SK-N-SH treated with all-trans-retinoic acid at 6 μM for 48 hours (cell line): Measurements from ENCODE around the gene RGS6.

Experiments
- ATAC-seq: fragments of 200-7000 bp; cut with Tn5 transposase; 3 replicates; pipeline ENCODE4 v1.9.1; 2020; ENCODE audit warnings: mild to moderate bottlenecking, moderate library complexity
- ARNTL ChIP-seq: fragments of 450-650 bp; formaldehyde crosslinking; IDR thresholded peaks from 2 replicates; pipeline ENCODE4 v1.5.0; 2020; ENCODE audit warnings: low read depth, mild to moderate bottlenecking, moderate library complexity, borderline replicate concordance
- BACH2 ChIP-seq: fragments of 250-450 bp; sonication (Bioruptor Pico); IDR thresholded peaks from 2 replicates; pipeline ENCODE4 v1.9.0; 2021; ENCODE audit warnings: mild to moderate bottlenecking, borderline replicate concordance
- CSDC2 ChIP-seq: fragments of 250-450 bp; sonication (Bioruptor Pico); IDR thresholded peaks from 2 replicates; pipeline ENCODE4 v1.5.0; 2020; ENCODE audit warnings: mild to moderate bottlenecking, moderate library complexity
- ESRRG ChIP-seq: fragments of 250-450 bp; sonication (Bioruptor Pico); IDR thresholded peaks from 2 replicates; pipeline ENCODE4 v1.6.1; 2021; ENCODE audit warnings: mild to moderate bottlenecking
- ISL1 ChIP-seq: fragments of 250-450 bp; sonication (Bioruptor Pico); IDR thresholded peaks from 2 replicates; pipeline ENCODE4 v2.1.2; 2022; ENCODE audit warnings: mild to moderate bottlenecking, moderate library complexity
- OSR1 ChIP-seq: fragments of 250-450 bp; sonication (Bioruptor Pico); IDR thresholded peaks from 2 replicates; pipeline ENCODE4 v1.8.0; 2022; ENCODE audit warnings: moderate library complexity, mild to moderate bottlenecking, inconsistent platforms
- PPARA ChIP-seq: fragments of 250-450 bp; sonication (Bioruptor Pico); IDR thresholded peaks from 2 replicates; pipeline ENCODE4 v1.5.0; 2020; ENCODE audit warnings: mild to moderate bottlenecking, borderline replicate concordance
- RARB ChIP-seq: fragments of 250-450 bp; sonication (Bioruptor Pico); IDR thresholded peaks from 2 replicates; pipeline ENCODE4 v1.8.0; 2021; ENCODE audit warnings: mild to moderate bottlenecking, moderate library complexity
- TCF4 ChIP-seq: fragments of 250-450 bp; sonication (Bioruptor Pico); IDR thresholded peaks from 2 replicates; pipeline ENCODE4 v1.8.0; 2021; ENCODE audit warnings: mild to moderate bottlenecking, moderate library complexity, borderline replicate concordance
- TOX ChIP-seq: fragments of 250-450 bp; sonication (Bioruptor Pico); IDR thresholded peaks from 2 replicates; pipeline ENCODE4 v1.8.0; 2021; ENCODE audit warnings: mild to moderate bottlenecking, moderate library complexity, borderline replicate concordance
- ZC3H10 ChIP-seq: fragments of 250-450 bp; sonication (Bioruptor Pico); IDR thresholded peaks from 2 replicates; pipeline ENCODE4 v1.5.1; 2021; ENCODE audit warnings: mild to moderate bottlenecking, moderate library complexity
- ZFP3 ChIP-seq: fragments of 250-450 bp; sonication (Bioruptor Pico); IDR thresholded peaks from 2 replicates; pipeline ENCODE4 v1.5.0; 2020; ENCODE audit warnings: mild to moderate bottlenecking, moderate library complexity
- ZFP30 ChIP-seq: fragments of 450-650 bp; formaldehyde crosslinking; IDR thresholded peaks from 2 replicates; pipeline ENCODE4 v1.5.0; 2022; ENCODE audit warnings: mild to moderate bottlenecking, moderate library complexity
- ZNF70 ChIP-seq: fragments of 450-650 bp; formaldehyde crosslinking; IDR thresholded peaks from 2 replicates; pipeline ENCODE4 v1.5.0; 2020; ENCODE audit warnings: mild to moderate bottlenecking, moderate library complexity
- ZNF8 ChIP-seq: fragments of 450-650 bp; formaldehyde crosslinking; IDR thresholded peaks from 2 replicates; pipeline ENCODE4 v1.5.0; 2020; ENCODE audit warnings: mild to moderate bottlenecking, moderate library complexity
- TF ChIP-seq, protein P1 (sequence below): fragments of 250-450 bp; sonication (Bioruptor Pico); IDR thresholded peaks from 2 replicates; pipeline ENCODE4 v1.5.1; 2021; ENCODE audit warnings: mild to moderate bottlenecking, moderate library complexity
- TF ChIP-seq, protein P2 (sequence below): fragments of 250-450 bp; sonication (Bioruptor Pico); IDR thresholded peaks from 2 replicates; pipeline ENCODE4 v1.8.0; 2020; ENCODE audit warnings: mild to moderate bottlenecking, moderate library complexity, borderline replicate concordance
- TF ChIP-seq, protein P3 (sequence below): fragments of 250-450 bp; sonication (Bioruptor Pico); IDR thresholded peaks from 2 replicates; pipeline ENCODE4 v1.8.0; 2021; ENCODE audit warnings: low read depth, mild to moderate bottlenecking, moderate library complexity, borderline replicate concordance
- TF ChIP-seq, protein P4 (sequence below): fragments of 250-450 bp; sonication (Bioruptor Pico); IDR thresholded peaks from 2 replicates; pipeline ENCODE4 v1.5.1; 2020; ENCODE audit warnings: low read depth, mild to moderate bottlenecking, moderate library complexity
- TF ChIP-seq, protein P5 (sequence below): fragments of 250-450 bp; sonication (Bioruptor Pico); IDR thresholded peaks from 2 replicates; pipeline ENCODE4 v1.5.0; 2020; ENCODE audit warnings: mild to moderate bottlenecking, moderate library complexity

RGS6 gene

DNA sequence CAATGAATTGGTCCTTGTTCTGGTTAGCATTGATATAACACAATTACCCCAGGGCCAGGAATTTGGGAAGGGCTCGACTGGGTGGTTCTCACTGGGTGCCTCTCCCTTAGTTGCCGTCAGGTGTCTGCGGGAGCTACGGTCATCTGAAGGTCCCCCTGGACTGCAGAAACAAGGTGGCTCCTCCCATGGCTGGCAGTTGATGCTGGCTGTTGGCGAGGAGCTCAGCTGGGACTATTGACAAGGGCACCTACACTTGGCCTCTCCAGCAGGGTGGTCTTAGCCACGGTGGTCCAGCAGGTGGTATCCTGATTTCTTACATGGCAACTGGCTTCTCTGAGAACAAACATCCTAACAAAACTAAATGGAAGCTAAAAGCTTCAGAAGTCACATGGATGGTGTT is 41.0 kb upstream of the RGS6 start (continued):
- TF ChIP-seq, protein P1, sequence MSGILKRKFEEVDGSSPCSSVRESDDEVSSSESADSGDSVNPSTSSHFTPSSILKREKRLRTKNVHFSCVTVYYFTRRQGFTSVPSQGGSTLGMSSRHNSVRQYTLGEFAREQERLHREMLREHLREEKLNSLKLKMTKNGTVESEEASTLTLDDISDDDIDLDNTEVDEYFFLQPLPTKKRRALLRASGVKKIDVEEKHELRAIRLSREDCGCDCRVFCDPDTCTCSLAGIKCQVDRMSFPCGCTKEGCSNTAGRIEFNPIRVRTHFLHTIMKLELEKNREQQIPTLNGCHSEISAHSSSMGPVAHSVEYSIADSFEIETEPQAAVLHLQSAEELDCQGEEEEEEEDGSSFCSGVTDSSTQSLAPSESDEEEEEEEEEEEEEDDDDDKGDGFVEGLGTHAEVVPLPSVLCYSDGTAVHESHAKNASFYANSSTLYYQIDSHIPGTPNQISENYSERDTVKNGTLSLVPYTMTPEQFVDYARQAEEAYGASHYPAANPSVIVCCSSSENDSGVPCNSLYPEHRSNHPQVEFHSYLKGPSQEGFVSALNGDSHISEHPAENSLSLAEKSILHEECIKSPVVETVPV (CRISPR knock-in tag): no peak
- TF ChIP-seq CSDC2 (CRISPR knock-in tag) (no peak), ISL1 (CRISPR knock-in tag) (no peak), ZFP3 (CRISPR knock-in tag) (no peak), TOX (no peak), TCF4 (no peak)
- TF ChIP-seq, protein P2, sequence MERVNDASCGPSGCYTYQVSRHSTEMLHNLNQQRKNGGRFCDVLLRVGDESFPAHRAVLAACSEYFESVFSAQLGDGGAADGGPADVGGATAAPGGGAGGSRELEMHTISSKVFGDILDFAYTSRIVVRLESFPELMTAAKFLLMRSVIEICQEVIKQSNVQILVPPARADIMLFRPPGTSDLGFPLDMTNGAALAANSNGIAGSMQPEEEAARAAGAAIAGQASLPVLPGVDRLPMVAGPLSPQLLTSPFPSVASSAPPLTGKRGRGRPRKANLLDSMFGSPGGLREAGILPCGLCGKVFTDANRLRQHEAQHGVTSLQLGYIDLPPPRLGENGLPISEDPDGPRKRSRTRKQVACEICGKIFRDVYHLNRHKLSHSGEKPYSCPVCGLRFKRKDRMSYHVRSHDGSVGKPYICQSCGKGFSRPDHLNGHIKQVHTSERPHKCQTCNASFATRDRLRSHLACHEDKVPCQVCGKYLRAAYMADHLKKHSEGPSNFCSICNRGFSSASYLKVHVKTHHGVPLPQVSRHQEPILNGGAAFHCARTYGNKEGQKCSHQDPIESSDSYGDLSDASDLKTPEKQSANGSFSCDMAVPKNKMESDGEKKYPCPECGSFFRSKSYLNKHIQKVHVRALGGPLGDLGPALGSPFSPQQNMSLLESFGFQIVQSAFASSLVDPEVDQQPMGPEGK (CRISPR knock-in tag): no peak

DNA sequence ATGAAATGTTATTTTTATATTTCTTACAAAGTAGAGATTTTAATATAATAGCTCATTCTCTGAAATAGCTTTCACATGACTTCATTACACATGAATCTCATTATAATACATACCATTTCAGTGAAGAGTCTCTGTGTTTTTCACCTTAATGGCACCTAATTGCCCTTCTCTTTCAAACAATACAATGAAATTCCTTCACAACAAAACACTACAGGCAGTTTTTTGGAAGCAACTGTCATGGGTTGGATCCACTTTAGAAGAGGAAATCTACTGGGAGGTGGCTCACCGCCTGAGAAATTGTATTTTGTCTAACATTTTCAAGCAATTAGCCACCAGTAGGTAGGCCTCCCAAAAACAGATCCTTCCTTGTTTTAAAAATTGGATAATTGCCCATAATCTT is 40.3 kb upstream of the RGS6 start:
- TF ChIP-seq BACH2 (CRISPR knock-in tag) (no peak), PPARA (CRISPR knock-in tag) (no peak), ZNF70 (CRISPR knock-in tag) (no peak), ZFP30 (no peak)
- TF ChIP-seq, protein P3, sequence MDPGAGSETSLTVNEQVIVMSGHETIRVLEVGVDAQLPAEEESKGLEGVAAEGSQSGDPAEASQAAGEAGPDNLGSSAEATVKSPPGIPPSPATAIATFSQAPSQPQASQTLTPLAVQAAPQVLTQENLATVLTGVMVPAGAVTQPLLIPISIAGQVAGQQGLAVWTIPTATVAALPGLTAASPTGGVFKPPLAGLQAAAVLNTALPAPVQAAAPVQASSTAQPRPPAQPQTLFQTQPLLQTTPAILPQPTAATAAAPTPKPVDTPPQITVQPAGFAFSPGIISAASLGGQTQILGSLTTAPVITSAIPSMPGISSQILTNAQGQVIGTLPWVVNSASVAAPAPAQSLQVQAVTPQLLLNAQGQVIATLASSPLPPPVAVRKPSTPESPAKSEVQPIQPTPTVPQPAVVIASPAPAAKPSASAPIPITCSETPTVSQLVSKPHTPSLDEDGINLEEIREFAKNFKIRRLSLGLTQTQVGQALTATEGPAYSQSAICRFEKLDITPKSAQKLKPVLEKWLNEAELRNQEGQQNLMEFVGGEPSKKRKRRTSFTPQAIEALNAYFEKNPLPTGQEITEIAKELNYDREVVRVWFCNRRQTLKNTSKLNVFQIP: no peak
- TF ChIP-seq, protein P4, sequence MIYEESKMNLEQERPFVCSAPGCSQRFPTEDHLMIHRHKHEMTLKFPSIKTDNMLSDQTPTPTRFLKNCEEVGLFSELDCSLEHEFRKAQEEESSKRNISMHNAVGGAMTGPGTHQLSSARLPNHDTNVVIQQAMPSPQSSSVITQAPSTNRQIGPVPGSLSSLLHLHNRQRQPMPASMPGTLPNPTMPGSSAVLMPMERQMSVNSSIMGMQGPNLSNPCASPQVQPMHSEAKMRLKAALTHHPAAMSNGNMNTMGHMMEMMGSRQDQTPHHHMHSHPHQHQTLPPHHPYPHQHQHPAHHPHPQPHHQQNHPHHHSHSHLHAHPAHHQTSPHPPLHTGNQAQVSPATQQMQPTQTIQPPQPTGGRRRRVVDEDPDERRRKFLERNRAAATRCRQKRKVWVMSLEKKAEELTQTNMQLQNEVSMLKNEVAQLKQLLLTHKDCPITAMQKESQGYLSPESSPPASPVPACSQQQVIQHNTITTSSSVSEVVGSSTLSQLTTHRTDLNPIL (CRISPR knock-in tag): no peak
- TF ChIP-seq, protein P5, sequence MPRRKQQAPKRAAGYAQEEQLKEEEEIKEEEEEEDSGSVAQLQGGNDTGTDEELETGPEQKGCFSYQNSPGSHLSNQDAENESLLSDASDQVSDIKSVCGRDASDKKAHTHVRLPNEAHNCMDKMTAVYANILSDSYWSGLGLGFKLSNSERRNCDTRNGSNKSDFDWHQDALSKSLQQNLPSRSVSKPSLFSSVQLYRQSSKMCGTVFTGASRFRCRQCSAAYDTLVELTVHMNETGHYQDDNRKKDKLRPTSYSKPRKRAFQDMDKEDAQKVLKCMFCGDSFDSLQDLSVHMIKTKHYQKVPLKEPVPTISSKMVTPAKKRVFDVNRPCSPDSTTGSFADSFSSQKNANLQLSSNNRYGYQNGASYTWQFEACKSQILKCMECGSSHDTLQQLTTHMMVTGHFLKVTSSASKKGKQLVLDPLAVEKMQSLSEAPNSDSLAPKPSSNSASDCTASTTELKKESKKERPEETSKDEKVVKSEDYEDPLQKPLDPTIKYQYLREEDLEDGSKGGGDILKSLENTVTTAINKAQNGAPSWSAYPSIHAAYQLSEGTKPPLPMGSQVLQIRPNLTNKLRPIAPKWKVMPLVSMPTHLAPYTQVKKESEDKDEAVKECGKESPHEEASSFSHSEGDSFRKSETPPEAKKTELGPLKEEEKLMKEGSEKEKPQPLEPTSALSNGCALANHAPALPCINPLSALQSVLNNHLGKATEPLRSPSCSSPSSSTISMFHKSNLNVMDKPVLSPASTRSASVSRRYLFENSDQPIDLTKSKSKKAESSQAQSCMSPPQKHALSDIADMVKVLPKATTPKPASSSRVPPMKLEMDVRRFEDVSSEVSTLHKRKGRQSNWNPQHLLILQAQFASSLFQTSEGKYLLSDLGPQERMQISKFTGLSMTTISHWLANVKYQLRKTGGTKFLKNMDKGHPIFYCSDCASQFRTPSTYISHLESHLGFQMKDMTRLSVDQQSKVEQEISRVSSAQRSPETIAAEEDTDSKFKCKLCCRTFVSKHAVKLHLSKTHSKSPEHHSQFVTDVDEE (CRISPR knock-in tag): no peak
- ATAC-seq: no peak

DNA sequence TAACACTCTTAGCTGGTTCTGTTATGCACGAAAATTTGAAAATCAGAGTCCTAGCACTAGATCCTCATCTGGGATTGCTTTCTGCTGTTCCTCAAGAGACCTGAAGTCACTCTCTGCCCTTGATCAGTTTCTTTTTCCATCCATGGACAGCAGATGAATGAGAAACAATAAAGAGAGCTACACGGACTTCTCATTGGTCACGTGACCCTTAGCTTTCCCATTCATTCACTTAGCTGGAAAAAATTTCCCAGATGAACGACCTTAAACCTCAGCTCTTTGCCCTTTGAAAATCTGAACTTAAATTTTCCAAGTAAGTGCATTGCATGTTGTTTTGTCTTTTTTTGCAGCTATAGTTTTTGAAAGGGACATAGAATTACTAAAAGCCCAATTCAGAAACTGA is 27.2 kb upstream of the RGS6 start:
- ATAC-seq: no peak
- TF ChIP-seq ARNTL (CRISPR knock-in tag): no peak
- TF ChIP-seq, protein P2 (CRISPR knock-in tag): no peak
- no peak for TF ChIP-seq ZC3H10 (CRISPR knock-in tag)
- TF ChIP-seq OSR1: no peak
- TF ChIP-seq, all 23 proteins: peak for 0

DNA sequence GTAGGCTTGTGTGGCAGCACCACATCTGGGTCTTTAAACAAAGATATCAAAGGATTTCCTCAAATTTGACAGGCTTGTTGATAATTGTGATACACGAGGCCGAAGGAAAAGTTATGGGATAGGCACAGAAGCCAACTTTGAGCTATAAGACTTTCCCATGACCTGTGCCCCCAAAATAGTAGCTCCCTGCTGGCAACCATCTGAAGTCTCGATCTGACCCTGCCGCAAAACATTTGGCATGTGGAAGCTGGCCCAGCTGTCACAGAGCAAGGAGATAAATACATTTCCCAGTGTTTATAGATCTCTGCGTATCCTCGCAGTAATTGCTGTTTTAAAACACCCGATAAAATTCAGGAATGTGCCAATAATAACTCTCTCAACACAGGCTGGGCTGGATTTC is 26.4 kb upstream of the RGS6 start:
- TF ChIP-seq ZNF8 (no peak), TCF4 (no peak), ARNTL (CRISPR knock-in tag) (no peak), ESRRG (CRISPR knock-in tag) (no peak), ZC3H10 (CRISPR knock-in tag) (no peak), TOX (no peak), PPARA (CRISPR knock-in tag) (no peak), RARB (CRISPR knock-in tag) (no peak), ISL1 (CRISPR knock-in tag) (no peak)
- TF ChIP-seq, protein P5 (CRISPR knock-in tag): no peak
- TF ChIP-seq, protein P4 (CRISPR knock-in tag): no peak
- ATAC-seq: no peak
